Nephron (organoid): ENCODE results near the gene WNT3A.

Source experiments
- H3K27ac Mint-ChIP-seq, 3 experiments: 2 replicates each; pipeline ENCODE4 v1.8.0; 2020; ENCODE audit warnings: mixed read lengths in 3 of 3, mild to moderate bottlenecking in 2 of 3, moderate library complexity in 1 of 3
- H3K27me3 Mint-ChIP-seq: 2 replicates; pipeline ENCODE4 v1.8.0; 2021; ENCODE audit warnings: low read depth, mild to moderate bottlenecking, moderate library complexity, mixed read lengths
- H3K36me3 Mint-ChIP-seq: 2 replicates; pipeline ENCODE4 v1.8.0; 2020; ENCODE audit warnings: low read depth, mixed read lengths
- H3K4me1 Mint-ChIP-seq: 2 replicates; pipeline ENCODE4 v1.8.0; 2020; ENCODE audit warnings: mixed read lengths
- H3K4me3 Mint-ChIP-seq, 3 experiments: 2 replicates each; pipeline ENCODE4 v1.8.0; 2020; ENCODE audit warnings: mild to moderate bottlenecking in 3 of 3, mixed read lengths in 3 of 3, moderate library complexity in 2 of 3
- H3K9me3 Mint-ChIP-seq: 2 replicates; pipeline ENCODE4 v1.8.0; 2020; ENCODE audit warnings: mixed read lengths
- TF ChIP-seq, protein P1 (sequence below), 3 experiments: fragments of 200-600 bp; sonication (generic); IDR thresholded peaks; one replicate each; pipeline ENCODE4 v1.5.0; 2021; ENCODE audit warnings: antibody characterized with exemption in 3 of 3; ENCODE audit not compliant: unreplicated experiment in 3 of 3

WNT3A gene

DNA sequence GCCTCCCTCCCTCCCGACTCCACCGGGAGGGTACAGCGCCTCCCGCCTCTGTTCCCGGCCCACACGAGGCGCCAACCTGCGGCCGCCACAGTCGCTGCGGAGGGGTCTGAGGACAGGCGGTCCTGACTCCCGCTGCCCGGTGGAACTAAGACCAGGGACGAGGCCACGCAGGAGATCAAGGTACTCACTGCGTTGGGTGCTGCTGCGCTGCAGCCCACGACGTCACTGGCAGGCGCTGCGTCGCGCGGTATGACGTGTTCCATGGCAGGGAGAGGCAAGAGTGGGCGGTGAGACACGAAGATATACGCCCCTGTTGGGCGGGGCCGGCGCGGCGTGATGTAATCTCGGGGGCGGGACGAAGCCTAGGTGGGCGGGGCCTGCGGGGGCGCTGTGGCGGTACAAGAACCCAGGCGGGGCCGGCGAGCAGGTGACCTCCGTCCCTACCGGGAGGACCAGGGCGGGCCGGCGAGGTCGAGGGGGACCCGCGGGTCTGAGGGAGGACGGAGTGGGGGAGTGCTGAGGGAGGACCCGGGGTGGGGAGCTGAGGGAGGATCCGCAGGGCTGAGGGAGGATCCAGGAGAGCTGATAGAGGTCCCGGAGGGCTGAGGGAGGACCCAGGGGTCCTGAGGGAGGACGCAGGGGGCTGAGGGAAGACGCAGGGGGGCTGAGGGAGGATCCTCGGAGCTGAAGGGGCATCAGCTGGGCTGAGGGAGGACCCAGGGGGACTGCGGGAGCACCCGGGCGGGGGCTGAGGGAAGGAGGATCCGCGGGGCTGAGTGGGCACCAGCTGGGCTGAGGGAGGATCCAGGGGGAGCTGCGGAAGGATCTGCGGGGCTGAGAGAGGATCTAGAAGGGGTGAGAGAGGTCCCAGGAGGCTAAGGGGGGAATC lies 102.5 kb downstream of the WNT3A start, which contains the start of gene MRPL55:
Gene MRPL55, minus strand, starts transcription at position 227 of the 889 bp plus-strand sequence. CDS start 1,039 bp downstream, outside the sequence.
- Mint-ChIP-seq H3K4me3 (peak within 1 kb of the TSS; percentile 90 to 98 (median 95)), H3K4me1 (peaks cover 16% of the 10 kb centered on the region)

DNA sequence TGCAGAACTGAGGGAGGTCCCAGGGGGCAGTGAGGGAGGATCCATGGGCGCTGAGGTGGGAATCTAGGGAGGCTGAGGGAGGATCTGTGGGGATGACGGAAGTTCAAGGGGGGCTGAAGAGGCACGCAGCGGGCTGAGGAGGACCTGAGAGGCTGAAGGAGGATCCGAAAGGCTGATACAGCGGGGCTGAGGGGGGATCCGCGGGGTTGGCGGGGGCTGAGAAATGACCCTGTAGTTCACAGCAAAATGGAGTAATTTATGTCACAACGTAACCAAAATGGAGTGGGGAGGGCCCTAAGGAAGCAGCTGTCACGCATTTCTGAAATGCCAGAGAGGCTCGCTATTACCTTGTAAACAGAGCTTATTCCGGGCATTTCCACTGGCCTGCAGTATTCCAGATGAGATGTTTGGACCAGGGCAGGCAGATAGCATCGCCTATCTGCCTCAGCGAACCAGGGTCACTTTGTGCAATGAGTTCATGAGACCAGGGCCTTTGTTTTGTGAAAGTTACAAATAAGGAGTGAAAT lies 103.2 kb downstream of the WNT3A start:
- no peaks in the 10 kb centered on the region for H3K9me3 Mint-ChIP-seq
- peak overlapping the region; percentile 77 to 96 (median 96) for H3K27ac Mint-ChIP-seq
- TF ChIP-seq, protein P1, sequence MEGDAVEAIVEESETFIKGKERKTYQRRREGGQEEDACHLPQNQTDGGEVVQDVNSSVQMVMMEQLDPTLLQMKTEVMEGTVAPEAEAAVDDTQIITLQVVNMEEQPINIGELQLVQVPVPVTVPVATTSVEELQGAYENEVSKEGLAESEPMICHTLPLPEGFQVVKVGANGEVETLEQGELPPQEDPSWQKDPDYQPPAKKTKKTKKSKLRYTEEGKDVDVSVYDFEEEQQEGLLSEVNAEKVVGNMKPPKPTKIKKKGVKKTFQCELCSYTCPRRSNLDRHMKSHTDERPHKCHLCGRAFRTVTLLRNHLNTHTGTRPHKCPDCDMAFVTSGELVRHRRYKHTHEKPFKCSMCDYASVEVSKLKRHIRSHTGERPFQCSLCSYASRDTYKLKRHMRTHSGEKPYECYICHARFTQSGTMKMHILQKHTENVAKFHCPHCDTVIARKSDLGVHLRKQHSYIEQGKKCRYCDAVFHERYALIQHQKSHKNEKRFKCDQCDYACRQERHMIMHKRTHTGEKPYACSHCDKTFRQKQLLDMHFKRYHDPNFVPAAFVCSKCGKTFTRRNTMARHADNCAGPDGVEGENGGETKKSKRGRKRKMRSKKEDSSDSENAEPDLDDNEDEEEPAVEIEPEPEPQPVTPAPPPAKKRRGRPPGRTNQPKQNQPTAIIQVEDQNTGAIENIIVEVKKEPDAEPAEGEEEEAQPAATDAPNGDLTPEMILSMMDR (IDR thresholded peaks at IDR 0.05; ENCODE audit: unreplicated experiment in 3 of 3): no peak
- peaks cover 13% of the 10 kb centered on the region for H3K4me1 Mint-ChIP-seq
- H3K4me3 Mint-ChIP-seq: peak overlapping the region; percentile 90 to 98 (median 95)
- peaks cover 9% of the 10 kb centered on the region for H3K36me3 Mint-ChIP-seq
- H3K27me3 Mint-ChIP-seq: peaks cover under 1% of the 10 kb centered on the region

More for the DNA sequence above, 102.5 kb downstream of the WNT3A start, which contains the start of gene MRPL55:
- Mint-ChIP-seq H3K27ac (peak within 1 kb of the TSS; percentile 77 to 96 (median 96)), H3K27me3 (no peaks in the 10 kb centered on the region), H3K36me3 (peaks cover 9% of the 10 kb centered on the region), H3K9me3 (no peaks in the 10 kb centered on the region)
- TF ChIP-seq, protein P1 (IDR thresholded peaks at IDR 0.05; ENCODE audit: unreplicated experiment in 3 of 3): no peak

DNA sequence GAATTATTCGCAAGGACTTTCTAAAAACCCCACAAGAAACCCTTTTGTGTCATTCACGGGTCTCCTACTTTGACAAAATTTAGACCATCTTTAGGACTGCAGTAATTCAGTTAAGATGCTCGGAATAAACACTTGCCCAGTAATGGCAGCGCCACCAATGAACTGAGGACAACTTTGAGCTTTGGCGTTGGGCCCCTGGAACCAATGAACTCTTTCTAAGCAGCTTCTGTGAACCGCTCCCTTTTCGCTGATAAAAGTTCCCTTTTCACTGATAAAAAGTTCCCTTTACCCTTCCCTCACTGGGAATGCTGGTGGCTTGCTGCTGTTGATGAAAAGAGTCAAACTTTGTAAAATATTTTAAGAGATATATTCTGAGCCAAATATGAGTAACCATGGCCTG lies 103.8 kb downstream of the WNT3A start:
- H3K4me1 Mint-ChIP-seq: peaks cover 13% of the 10 kb centered on the region
- peaks cover 4% of the 10 kb centered on the region for H3K27me3 Mint-ChIP-seq
- H3K9me3 Mint-ChIP-seq: no peaks in the 10 kb centered on the region
- H3K4me3 Mint-ChIP-seq: peak overlapping the region in 2 of 3 experiments; percentile 90 to 95
- peaks cover 9% of the 10 kb centered on the region for H3K36me3 Mint-ChIP-seq
- TF ChIP-seq, protein P1 (IDR thresholded peaks at IDR 0.05; ENCODE audit: unreplicated experiment in 3 of 3): no peak
- H3K27ac Mint-ChIP-seq: peak overlapping the region; percentile 77 to 96 (median 96)
